Transverse colon (tissue), 4 donors: ENCODE measurements around the gene NACA. TPM values are rescaled to one million over a fixed set of nuclear protein-coding genes. Genes with fewer than 3 reads are reported as not detected.

Experiments used
- DNase-seq: peaks from one replicate; pipeline ENCODE4 v3.0.0-alpha.2; 2019
- H3K27ac ChIP-seq, 4 donors: fragments of 200-600 bp; sonication (generic); 2 replicates each; pipeline ENCODE4 v1.5.1; 2016 to 2018; ENCODE audit warnings: inconsistent platforms in 4 of 4
- H3K27me3 ChIP-seq: fragments of 200-600 bp; sonication (generic); 2 replicates; pipeline ENCODE4 v1.5.1; 2017; ENCODE audit warnings: inconsistent platforms
- H3K36me3 ChIP-seq, 4 donors: fragments of 200-600 bp; sonication (generic); 2 replicates each; pipeline ENCODE4 v1.5.1; 2017 to 2019; ENCODE audit warnings: inconsistent platforms in 4 of 4
- H3K4me1 ChIP-seq, 4 donors: fragments of 200-600 bp; sonication (generic); 2 replicates each; pipeline ENCODE4 v1.5.1; 2017 to 2020; ENCODE audit warnings: inconsistent platforms in 4 of 4
- H3K4me3 ChIP-seq, 4 donors: fragments of 200-600 bp; sonication (generic); 1 replicate in 1 of 4; 2 replicates in 3 of 4; pipeline versions ENCODE4 v1.5.1 to v1.6.1; 2017 to 2019; ENCODE audit warnings: inconsistent platforms in 4 of 4
- H3K9me3 ChIP-seq, 2 donors: fragments of 200-600 bp; sonication (generic); 2 replicates each; pipeline ENCODE4 v1.5.1; 2017 to 2019; ENCODE audit warnings: inconsistent platforms in 2 of 2
- CTCF ChIP-seq, 5 experiments: fragments of 200-600 bp in 3 of 5; fragments of 450-650 bp in 2 of 5; sonication (generic) in 3 of 5; IDR thresholded peaks; 1 replicate in 2 of 5; 2 replicates in 3 of 5; pipeline ENCODE4 v1.5.1; 2016 to 2017; ENCODE audit warnings: antibody characterized with exemption in 5 of 5, inconsistent platforms in 3 of 5, mild to moderate bottlenecking in 2 of 5, moderate library complexity in 1 of 5
- EP300 ChIP-seq: sonication (generic); formaldehyde crosslinking; IDR thresholded peaks from one replicate; pipeline ENCODE4 v1.6.1; 2017; ENCODE audit warnings: antibody characterized with exemption, low read depth
- POLR2A ChIP-seq: fragments of 450-650 bp; IDR thresholded peaks from one replicate; pipeline ENCODE4 v1.6.1; 2016; ENCODE audit warnings: antibody characterized with exemption, mild to moderate bottlenecking, moderate library complexity
- POLR2AphosphoS5 ChIP-seq, 3 donors: sonication (generic); formaldehyde crosslinking; IDR thresholded peaks; one replicate each; pipeline ENCODE4 v1.6.1; 2016; ENCODE audit warnings: antibody characterized with exemption in 3 of 3
- WGBS, 2 donors: methylation state at CpG; one replicate each; pipeline ENCODE4 v1.1.5; 2018; ENCODE audit warnings: low coverage in 1 of 2; 5-methylcytosine and 5-hydroxymethylcytosine counted together
- in situ Hi-C, 4 donors: fragments of 200-750 bp; cut with MboI; loops; one replicate each; pipeline versions ENCODE4 v1.15.0 to v1.15.1; 2017; ENCODE audit warnings: low sequenced_read_pairs in 3 of 4, low pct_ligation_motif_present in 1 of 4, low pct_unique_long_range_greater_than_20kb in 1 of 4
- intact Hi-C: fragments of 100-400 bp; cut with DNase I; formaldehyde crosslinking; loops from one replicate; pipeline ENCODE4 v1.15.1; 2023; ENCODE audit warnings: low total_unique reads
- total RNA-seq, 4 donors: library from RNA; depleted of rRNA; stranded (reverse); fragments of >200 nt; gene quantifications; one replicate each; pipeline ENCODE4 v1.1.0, GENCODE V29; 2016

The NACA gene
- total RNA-seq, 4 donors from 2014 or later, result 187 to 1,049 (median 756) TPM

DNA sequence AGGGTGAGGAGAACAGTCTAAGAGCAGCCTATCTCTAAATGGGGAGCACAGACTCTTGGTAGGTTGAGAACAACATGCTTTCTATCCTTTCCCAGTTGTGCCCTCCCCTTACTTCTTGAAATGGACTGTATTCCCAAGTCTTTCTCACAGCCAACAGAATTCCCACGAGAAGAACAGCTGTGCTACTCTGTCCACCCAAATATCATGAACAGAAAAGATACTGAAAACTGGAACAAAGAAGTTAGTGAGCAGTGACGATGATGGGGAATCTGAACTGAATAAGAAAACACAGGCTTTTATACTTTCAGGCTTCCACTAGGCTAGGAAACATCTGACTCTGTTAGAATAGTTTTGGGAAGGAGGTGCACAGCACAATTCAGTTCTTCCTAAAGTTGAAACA, 3.4 kb downstream of the NACA start:
- H3K4me1 ChIP-seq, result peaks cover 22 to 78% (median 59%) of the 10 kb centered on the region in 4 donors
- H3K4me3 ChIP-seq, result peak overlapping the region in 1 of 4 donors; percentile 83
- 34% methylated on average over 2 of the region's 2 CpGs; no CpG with 5 or more reads in 1 of the 2 donors for WGBS, 2 donors

DNA sequence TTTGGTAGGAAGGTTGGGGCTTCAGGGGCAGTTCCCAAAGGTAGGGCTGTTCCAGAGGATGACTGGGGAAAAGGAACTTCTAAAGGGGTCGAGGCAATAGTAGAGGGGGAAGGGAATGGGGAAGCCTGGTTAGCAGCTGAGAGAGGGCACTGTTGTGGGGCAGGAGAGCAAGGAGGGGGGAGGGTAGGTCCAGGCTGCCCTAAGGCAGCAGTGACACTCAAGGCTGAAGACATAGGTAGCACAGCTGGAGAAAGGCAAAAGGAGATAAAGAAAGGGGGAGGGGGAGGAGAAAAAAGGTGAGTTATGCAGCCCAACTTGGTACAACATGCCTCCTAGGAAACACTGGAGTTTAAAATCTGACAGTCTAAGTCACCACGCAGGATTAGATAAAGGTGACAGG, 3.9 kb downstream of the NACA start:
- peaks cover 0 to 9% (median 0%) of the 10 kb centered on the region in 4 donors for H3K36me3 ChIP-seq
- H3K4me3 ChIP-seq, result no peak overlapping the region
- no peaks in the 10 kb centered on the region for H3K27me3 ChIP-seq
- intact Hi-C loops, result loop anchor here (10.0 kb wide), 1 partner anchor 86 kb away; the partner anchor contains the start of gene BAZ2A
- no peak for DNase-seq
- WGBS, 2 donors, result 40 to 66% methylated on average over 1 to 2 of the region's 2 CpGs
- peak overlapping the region in 2 of 4 donors; percentile 3 to 91 for H3K27ac ChIP-seq
- in situ Hi-C loops, result no loop called here
- no peaks in the 10 kb centered on the region for H3K9me3 ChIP-seq
- TF ChIP-seq POLR2AphosphoS5 (IDR thresholded peaks at IDR 0.05) (no peak), EP300 (no peak), POLR2A (no peak), CTCF (IDR thresholded peaks at IDR 0.05) (no peak)
- peaks cover 22 to 82% (median 61%) of the 10 kb centered on the region in 4 donors for H3K4me1 ChIP-seq

More for the DNA sequence above, 3.4 kb downstream of the NACA start:
- in situ Hi-C loops (no loop called here), intact Hi-C loops (loop anchor here (10.0 kb wide), 1 partner anchor 87 kb away; the partner anchor contains the start of gene BAZ2A)
- Histone ChIP-seq H3K36me3 (peaks cover 0 to 6% (median 0%) of the 10 kb centered on the region in 4 donors), H3K27me3 (no peaks in the 10 kb centered on the region), H3K9me3 (no peaks in the 10 kb centered on the region), H3K27ac (peak overlapping the region in 3 of 4 donors; percentile 90 to 91 (median 91))
- DNase-seq, result no peak
- TF ChIP-seq CTCF (IDR thresholded peaks at IDR 0.05) (no peak), POLR2A (no peak), EP300 (no peak), POLR2AphosphoS5 (IDR thresholded peaks at IDR 0.05) (no peak)

DNA sequence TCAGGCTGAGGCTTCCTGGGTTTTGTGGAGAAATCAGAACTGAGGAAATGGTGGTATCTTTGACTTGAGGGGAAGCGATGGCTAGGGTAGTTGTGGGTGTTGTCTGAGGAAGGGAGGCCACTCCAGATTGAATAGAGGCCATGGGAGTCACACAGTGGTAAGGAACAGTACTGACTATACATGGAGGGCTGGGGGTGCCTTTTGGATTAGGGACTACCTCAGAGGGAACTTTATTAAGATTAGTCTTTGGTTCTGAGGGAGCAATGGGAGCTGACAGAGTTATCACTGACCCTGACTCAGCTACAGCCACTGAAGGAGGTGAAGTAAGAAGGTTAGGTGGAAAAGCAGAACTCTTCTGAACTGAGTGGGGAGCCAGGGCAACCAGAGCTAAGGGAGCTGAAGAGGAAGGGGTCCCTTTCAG, 4.4 kb downstream of the NACA start:
- Histone ChIP-seq H3K27me3 (no peaks in the 10 kb centered on the region), H3K9me3 (no peaks in the 10 kb centered on the region), H3K4me1 (peaks cover 22 to 81% (median 63%) of the 10 kb centered on the region in 4 donors), H3K36me3 (peaks cover 0 to 12% (median 0%) of the 10 kb centered on the region in 4 donors), H3K4me3 (no peak overlapping the region), H3K27ac (peak overlapping the region in 2 of 4 donors; percentile 3 to 91)
- DNase-seq, result no peak
- 44 to 60% methylated on average over 1 of the region's 1 CpG for WGBS, 2 donors
- intact Hi-C loops, result loop anchor here (10.0 kb wide), 1 partner anchor 86 kb away; the partner anchor contains the start of gene BAZ2A
- TF ChIP-seq CTCF (IDR thresholded peaks at IDR 0.05) (no peak), POLR2A (no peak), EP300 (no peak)
- in situ Hi-C loops, result no loop called here

- H3K4me3 ChIP-seq, result no peak overlapping the region
- no peak overlapping the region for H3K27ac ChIP-seq
- peaks cover 0 to 18% (median 2%) of the 10 kb centered on the region in 4 donors for H3K36me3 ChIP-seq
- no peaks in the 10 kb centered on the region for H3K9me3 ChIP-seq
- intact Hi-C loops (no loop called here), in situ Hi-C loops (no loop called here)
- H3K27me3 ChIP-seq, result no peaks in the 10 kb centered on the region
- no peak for DNase-seq
- TF ChIP-seq EP300 (no peak), POLR2AphosphoS5 (IDR thresholded peaks at IDR 0.05) (no peak), POLR2A (no peak), CTCF (IDR thresholded peaks at IDR 0.05) (no peak)
- H3K4me1 ChIP-seq, result peaks cover 22 to 85% (median 61%) of the 10 kb centered on the region in 4 donors
Measured at GRCh38 chr12:56719056-56719455, 6.0 kb downstream of the NACA start.
